Measurements from ENCODE around the gene FOXA2.

Gene FOXA2

GRCh38 chr20:22536141-22536828 is 48.1 kb downstream of the FOXA2 start:
- DNase-seq = no peak

GRCh38 chr20:22535483-22535882 is 48.9 kb downstream of the FOXA2 start:
- no peak for DNase-seq

GRCh38 chr20:22533823-22534751 is 50.3 kb downstream of the FOXA2 start:
- no peak for DNase-seq

- DNase-seq = no peak
Measured at GRCh38 chr20:22532598-22532997, 51.8 kb downstream of the FOXA2 start.

- no peak for DNase-seq
Measured at GRCh38 chr20:22531756-22532155, 52.6 kb downstream of the FOXA2 start.

GRCh38 chr20:22531056-22531615 is 53.2 kb downstream of the FOXA2 start:
- no peak for DNase-seq

All from stimulated activated CD4-positive, alpha-beta T cell treated with anti-CD3 and anti-CD28 coated beads, Interleukin-1b, Interleukin-23, amount 100 ng/mL, for 48 hours (primary cell).